ENCODE results near the gene MCAM. TPM values are rescaled to one million over a fixed set of nuclear protein-coding genes. Genes with fewer than 3 reads are reported as not detected.

The MCAM gene
- total and polyA plus RNA-seq, 4 donors: 2.2 to 49.6 (median 9.3) TPM

DNA sequence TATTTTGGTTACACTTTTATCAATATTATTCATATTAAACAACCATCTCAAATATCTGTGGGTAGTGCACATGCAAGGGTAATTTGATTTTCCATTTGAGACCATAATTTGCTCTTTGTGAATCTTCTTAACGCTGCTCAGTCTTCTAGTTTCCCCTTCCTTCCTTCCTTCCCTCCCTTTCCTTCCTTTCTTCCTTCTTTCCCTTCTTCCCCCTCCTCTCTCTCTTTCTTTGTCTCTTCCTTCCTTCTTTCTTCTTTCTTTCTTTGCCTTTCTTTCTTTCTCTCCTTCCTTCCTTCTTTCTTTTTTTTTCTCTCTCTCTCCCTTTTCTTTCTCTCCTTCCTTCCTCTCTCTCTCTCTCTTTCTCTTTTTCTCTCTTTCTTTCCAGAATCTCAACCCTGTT is 13.3 kb upstream of the MCAM start:
- 44% methylated on average over 1 of the region's 1 CpG for WGBS
- Histone ChIP-seq H3K4me3 (ENCODE audit: low read depth in 1 of 3, low read length in 3 of 3) (no peak overlapping the region), H3K27me3 (ENCODE audit: control insufficient read depth in 4 of 4, insufficient read depth in 4 of 4, low read length in 3 of 4) (no peaks in the 10 kb centered on the region), H3K9me3 (ENCODE audit: control insufficient read depth in 4 of 4, low read length in 3 of 4) (no peaks in the 10 kb centered on the region), H3K36me3 (ENCODE audit: control insufficient read depth in 4 of 4, insufficient read depth in 3 of 4, low read depth in 1 of 4, low read length in 3 of 4) (no peaks in the 10 kb centered on the region), H3K27ac (ENCODE audit: low read depth in 1 of 2, low read length in 2 of 2) (no peak overlapping the region), H3K9ac (ENCODE audit: low read depth in 1 of 2, low read length in 2 of 2) (no peak overlapping the region), H3K4me1 (ENCODE audit: control insufficient read depth in 4 of 4, insufficient read depth in 4 of 4, low read length in 3 of 4) (peaks cover 3 to 6% (median 5%) of the 10 kb centered on the region in 4 donors)
- TF ChIP-seq FOXA1 (IDR thresholded peaks at IDR 0.05): no peak
- no peak for DNase-seq (ENCODE audit: low spot score)

DNA sequence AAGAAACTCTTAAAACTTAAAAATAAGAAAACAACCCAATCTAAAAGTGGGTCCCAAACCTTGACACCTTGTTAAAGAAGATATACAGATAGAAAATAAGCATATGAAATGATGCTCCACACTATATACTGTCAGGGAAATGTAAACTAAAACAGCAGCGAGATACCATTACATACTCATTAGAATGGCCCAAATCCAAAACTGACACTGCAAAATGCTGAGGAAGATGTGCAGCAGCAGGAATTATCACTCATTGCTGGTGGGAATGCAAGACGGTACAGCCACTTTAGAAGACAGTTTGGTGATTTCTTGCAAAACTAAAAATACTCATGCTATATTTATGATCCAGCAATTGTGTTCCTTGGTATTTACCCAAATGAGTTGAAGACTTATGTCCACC is 12.4 kb upstream of the MCAM start:
- TF ChIP-seq FOXA1 (IDR thresholded peaks at IDR 0.05) (no peak), NR2F2 (IDR thresholded peaks at IDR 0.05) (no peak), GABPA (IDR thresholded peaks at IDR 0.05 in 1 of 2, conservative IDR thresholded peaks at IDR 0.05 in 1 of 2) (no peak), SP1 (IDR thresholded peaks at IDR 0.05) (no peak), FOXA2 (IDR thresholded peaks at IDR 0.05) (no peak), HNF4G (IDR thresholded peaks at IDR 0.05) (no peak), YY1 (IDR thresholded peaks at IDR 0.05) (no peak), JUND (IDR thresholded peaks at IDR 0.05) (no peak), RAD21 (IDR thresholded peaks at IDR 0.05) (no peak), EGR1 (IDR thresholded peaks at IDR 0.05; ENCODE audit: low read depth in 2 of 2) (no peak), RXRA (IDR thresholded peaks at IDR 0.05) (no peak), TAF1 (conservative IDR thresholded peaks at IDR 0.05) (no peak), HNF4A (conservative IDR thresholded peaks at IDR 0.05) (no peak)
- TF ChIP-seq, protein P1, sequence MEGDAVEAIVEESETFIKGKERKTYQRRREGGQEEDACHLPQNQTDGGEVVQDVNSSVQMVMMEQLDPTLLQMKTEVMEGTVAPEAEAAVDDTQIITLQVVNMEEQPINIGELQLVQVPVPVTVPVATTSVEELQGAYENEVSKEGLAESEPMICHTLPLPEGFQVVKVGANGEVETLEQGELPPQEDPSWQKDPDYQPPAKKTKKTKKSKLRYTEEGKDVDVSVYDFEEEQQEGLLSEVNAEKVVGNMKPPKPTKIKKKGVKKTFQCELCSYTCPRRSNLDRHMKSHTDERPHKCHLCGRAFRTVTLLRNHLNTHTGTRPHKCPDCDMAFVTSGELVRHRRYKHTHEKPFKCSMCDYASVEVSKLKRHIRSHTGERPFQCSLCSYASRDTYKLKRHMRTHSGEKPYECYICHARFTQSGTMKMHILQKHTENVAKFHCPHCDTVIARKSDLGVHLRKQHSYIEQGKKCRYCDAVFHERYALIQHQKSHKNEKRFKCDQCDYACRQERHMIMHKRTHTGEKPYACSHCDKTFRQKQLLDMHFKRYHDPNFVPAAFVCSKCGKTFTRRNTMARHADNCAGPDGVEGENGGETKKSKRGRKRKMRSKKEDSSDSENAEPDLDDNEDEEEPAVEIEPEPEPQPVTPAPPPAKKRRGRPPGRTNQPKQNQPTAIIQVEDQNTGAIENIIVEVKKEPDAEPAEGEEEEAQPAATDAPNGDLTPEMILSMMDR (IDR thresholded peaks at IDR 0.05; ENCODE audit: low read depth, low read length, missing input control): no peak
- TF ChIP-seq, protein P2, sequence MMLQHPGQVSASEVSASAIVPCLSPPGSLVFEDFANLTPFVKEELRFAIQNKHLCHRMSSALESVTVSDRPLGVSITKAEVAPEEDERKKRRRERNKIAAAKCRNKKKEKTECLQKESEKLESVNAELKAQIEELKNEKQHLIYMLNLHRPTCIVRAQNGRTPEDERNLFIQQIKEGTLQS (IDR thresholded peaks at IDR 0.05): no peak
- TF ChIP-seq, protein P3, sequence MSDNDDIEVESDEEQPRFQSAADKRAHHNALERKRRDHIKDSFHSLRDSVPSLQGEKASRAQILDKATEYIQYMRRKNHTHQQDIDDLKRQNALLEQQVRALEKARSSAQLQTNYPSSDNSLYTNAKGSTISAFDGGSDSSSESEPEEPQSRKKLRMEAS (IDR thresholded peaks at IDR 0.05): no peak
- TF ChIP-seq, protein P4, sequence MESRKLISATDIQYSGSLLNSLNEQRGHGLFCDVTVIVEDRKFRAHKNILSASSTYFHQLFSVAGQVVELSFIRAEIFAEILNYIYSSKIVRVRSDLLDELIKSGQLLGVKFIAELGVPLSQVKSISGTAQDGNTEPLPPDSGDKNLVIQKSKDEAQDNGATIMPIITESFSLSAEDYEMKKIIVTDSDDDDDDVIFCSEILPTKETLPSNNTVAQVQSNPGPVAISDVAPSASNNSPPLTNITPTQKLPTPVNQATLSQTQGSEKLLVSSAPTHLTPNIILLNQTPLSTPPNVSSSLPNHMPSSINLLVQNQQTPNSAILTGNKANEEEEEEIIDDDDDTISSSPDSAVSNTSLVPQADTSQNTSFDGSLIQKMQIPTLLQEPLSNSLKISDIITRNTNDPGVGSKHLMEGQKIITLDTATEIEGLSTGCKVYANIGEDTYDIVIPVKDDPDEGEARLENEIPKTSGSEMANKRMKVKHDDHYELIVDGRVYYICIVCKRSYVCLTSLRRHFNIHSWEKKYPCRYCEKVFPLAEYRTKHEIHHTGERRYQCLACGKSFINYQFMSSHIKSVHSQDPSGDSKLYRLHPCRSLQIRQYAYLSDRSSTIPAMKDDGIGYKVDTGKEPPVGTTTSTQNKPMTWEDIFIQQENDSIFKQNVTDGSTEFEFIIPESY (IDR thresholded peaks at IDR 0.05): no peak
- TF ChIP-seq, protein P5, sequence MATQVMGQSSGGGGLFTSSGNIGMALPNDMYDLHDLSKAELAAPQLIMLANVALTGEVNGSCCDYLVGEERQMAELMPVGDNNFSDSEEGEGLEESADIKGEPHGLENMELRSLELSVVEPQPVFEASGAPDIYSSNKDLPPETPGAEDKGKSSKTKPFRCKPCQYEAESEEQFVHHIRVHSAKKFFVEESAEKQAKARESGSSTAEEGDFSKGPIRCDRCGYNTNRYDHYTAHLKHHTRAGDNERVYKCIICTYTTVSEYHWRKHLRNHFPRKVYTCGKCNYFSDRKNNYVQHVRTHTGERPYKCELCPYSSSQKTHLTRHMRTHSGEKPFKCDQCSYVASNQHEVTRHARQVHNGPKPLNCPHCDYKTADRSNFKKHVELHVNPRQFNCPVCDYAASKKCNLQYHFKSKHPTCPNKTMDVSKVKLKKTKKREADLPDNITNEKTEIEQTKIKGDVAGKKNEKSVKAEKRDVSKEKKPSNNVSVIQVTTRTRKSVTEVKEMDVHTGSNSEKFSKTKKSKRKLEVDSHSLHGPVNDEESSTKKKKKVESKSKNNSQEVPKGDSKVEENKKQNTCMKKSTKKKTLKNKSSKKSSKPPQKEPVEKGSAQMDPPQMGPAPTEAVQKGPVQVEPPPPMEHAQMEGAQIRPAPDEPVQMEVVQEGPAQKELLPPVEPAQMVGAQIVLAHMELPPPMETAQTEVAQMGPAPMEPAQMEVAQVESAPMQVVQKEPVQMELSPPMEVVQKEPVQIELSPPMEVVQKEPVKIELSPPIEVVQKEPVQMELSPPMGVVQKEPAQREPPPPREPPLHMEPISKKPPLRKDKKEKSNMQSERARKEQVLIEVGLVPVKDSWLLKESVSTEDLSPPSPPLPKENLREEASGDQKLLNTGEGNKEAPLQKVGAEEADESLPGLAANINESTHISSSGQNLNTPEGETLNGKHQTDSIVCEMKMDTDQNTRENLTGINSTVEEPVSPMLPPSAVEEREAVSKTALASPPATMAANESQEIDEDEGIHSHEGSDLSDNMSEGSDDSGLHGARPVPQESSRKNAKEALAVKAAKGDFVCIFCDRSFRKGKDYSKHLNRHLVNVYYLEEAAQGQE (IDR thresholded peaks at IDR 0.05): no peak
- H3K4me1 ChIP-seq (ENCODE audit: control insufficient read depth in 4 of 4, insufficient read depth in 4 of 4, low read length in 3 of 4): no peaks in the 10 kb centered on the region

More for the DNA sequence above, 12.4 kb upstream of the MCAM start:
- H3K27me3 ChIP-seq (ENCODE audit: control insufficient read depth in 4 of 4, insufficient read depth in 4 of 4, low read length in 3 of 4): no peaks in the 10 kb centered on the region
- H3K9me3 ChIP-seq (ENCODE audit: control insufficient read depth in 4 of 4, low read length in 3 of 4): no peaks in the 10 kb centered on the region
- no peak for DNase-seq (ENCODE audit: low spot score)
- no peak overlapping the region for H3K27ac ChIP-seq (ENCODE audit: low read depth in 1 of 2, low read length in 2 of 2)
- H3K36me3 ChIP-seq (ENCODE audit: control insufficient read depth in 4 of 4, insufficient read depth in 3 of 4, low read depth in 1 of 4, low read length in 3 of 4): no peaks in the 10 kb centered on the region
- no peak overlapping the region for H3K4me3 ChIP-seq (ENCODE audit: low read depth in 1 of 3, low read length in 3 of 3)
- no peak overlapping the region for H3K9ac ChIP-seq (ENCODE audit: low read depth in 1 of 2, low read length in 2 of 2)
- 75% methylated on average over 2 of the region's 2 CpGs for WGBS
